Renal pelvis (tissue), 4 donors: ENCODE results near the gene OMA1. TPM values are rescaled to one million over a fixed set of nuclear protein-coding genes. Genes with fewer than 3 reads are reported as not detected.

Source experiments
- DNase-seq: peaks from one replicate; pipeline ENCODE4 v3.0.0-alpha.2; 2013
- polyA plus RNA-seq, 3 donors: library from polyadenylated mRNA; unstranded; fragments of 120-200 nt; gene quantifications; one replicate each; pipeline ENCODE4 v1.2.1, GENCODE V29; 2013; ENCODE audit not compliant: insufficient read length in 3 of 3

Gene OMA1
- polyA plus RNA-seq, 3 donors: 33.8 to 35.8 (median 35.3) TPM

GRCh38 chr1:58431901-58432620 is 114.5 kb downstream of the OMA1 start:
- no peak for DNase-seq

Other genes with a start within 250 kb of the OMA1 start
- 10 to 100 TPM; 23.6 to 38.8 (median 36.9) TPM for gene TACSTD2, start 30.5 kb upstream of the OMA1 start, polyA plus RNA-seq
- 10 to 100 TPM; 21.8 to 48.6 (median 48.0) TPM for gene MYSM1, start 153.3 kb upstream of the OMA1 start, polyA plus RNA-seq
- 10 to 100 TPM; 71.7 to 96.1 (median 79.8) TPM for gene JUN, start 237.3 kb upstream of the OMA1 start, polyA plus RNA-seq